Adrenal gland (tissue), 12 donors: ENCODE results near the gene SLC8A3. TPM values are rescaled to one million over a fixed set of nuclear protein-coding genes. Genes with fewer than 3 reads are reported as not detected.

Source experiments
- DNase-seq, 7 donors: peaks; one replicate each; pipeline ENCODE4 v3.0.0-alpha.2; 2019 to 2020
- H3K27ac ChIP-seq, 5 donors: fragments of 200-600 bp; sonication (generic) in 4 of 5; 1 replicate in 3 of 5; 2 replicates in 2 of 5; pipeline versions ENCODE4 v1.5.1 to v1.8.0; 2016 to 2020; ENCODE audit warnings: mild to moderate bottlenecking in 1 of 5
- H3K27me3 ChIP-seq: fragments of 200-600 bp; 2 replicates; pipeline ENCODE4 v1.8.0; 2021
- H3K36me3 ChIP-seq, 2 donors: fragments of 200-600 bp; replicated peaks in 1 of 2; 1 replicate in 1 of 2; 2 replicates in 1 of 2; pipeline versions ENCODE4 v1.5.1 to v1.8.0; 2018 to 2022
- H3K4me1 ChIP-seq, 2 donors: fragments of 200-600 bp; replicated peaks in 1 of 2; 1 replicate in 1 of 2; 2 replicates in 1 of 2; pipeline versions ENCODE4 v1.5.1 to v1.8.0; 2018 to 2021
- H3K4me3 ChIP-seq, 4 donors: fragments of 200-600 bp; sonication (generic) in 3 of 4; one replicate each; pipeline ENCODE4 v1.5.1; 2016 to 2018
- H3K9me3 ChIP-seq, 3 donors: fragments of 200-600 bp; sonication (generic) in 1 of 3; replicated peaks in 1 of 3; 1 replicate in 2 of 3; 2 replicates in 1 of 3; pipeline versions ENCODE4 v1.5.1 to v1.8.0; 2016 to 2021
- POLR2A ChIP-seq, 2 donors: fragments of 450-650 bp; IDR thresholded peaks; one replicate each; pipeline ENCODE4 v1.6.1; 2017; ENCODE audit warnings: antibody characterized with exemption in 2 of 2, mild to moderate bottlenecking in 2 of 2, moderate library complexity in 1 of 2
- WGBS, 4 donors: extraction: QIAGEN DNeasy Blood & Tissue Kit in 2 of 4; methylation state at CpG; one replicate each; pipeline versions ENCODE4 v1.1.5 to v1.1.7; 2013 to 2017; 5-methylcytosine and 5-hydroxymethylcytosine counted together
- intact Hi-C, 2 donors: fragments of 100-400 bp; cut with DNase I; formaldehyde crosslinking; loops; one replicate each; pipeline versions ENCODE4 v1.14.1 to v1.15.0; 2022 to 2023
- polyA plus RNA-seq, 3 donors: library from polyadenylated mRNA; stranded (reverse); fragments of 200-250 nt in 2 of 3; fragments of 350-450 nt in 1 of 3; fragmentation: Illumina TruSeq in 1 of 3; extraction: RNeasy Lipid Tissue Mini Kit (QIAGEN cat#74804) in 1 of 3; gene quantifications; one replicate each; pipeline ENCODE4 v1.2.3, GENCODE V29; 2013 to 2014
- total RNA-seq, 9 donors: library from RNA; depleted of rRNA in 4 of 9; stranded (reverse); fragments of >200 nt in 4 of 9; fragments of 120-200 nt in 1 of 9; fragmentation: NEBNext Ultra II Directional in 1 of 9; extraction: Animal tissue kit (Norgen Biotek cat#: 25700) in 1 of 9; gene quantifications; one replicate each; pipeline versions ENCODE4 v1.1.0 to v1.2.4, GENCODE V29; 2013 to 2023
- TF ChIP-seq, protein P1 (sequence below), 6 experiments: fragments of 450-650 bp in 4 of 6; fragments of 200-600 bp in 2 of 6; sonication (generic) in 1 of 6; IDR thresholded peaks; 1 replicate in 5 of 6; 2 replicates in 1 of 6; pipeline versions ENCODE4 v1.5.1 to v1.8.0; 2016 to 2021; ENCODE audit warnings: antibody characterized with exemption in 6 of 6, mild to moderate bottlenecking in 2 of 6, moderate library complexity in 1 of 6
- donor health status: healthy with polysubstance abuse.
- donor health status: Bipolar disorder and iron deficiency.
- donor health status: DM: yes; HTN: yes; CAD: no.
- donor health status: DM: no; HTN: no; CAD: no.
- donor health status: DM: no; HTN: no; CAD: no.
- donor health status: DM: yes; HTN: yes; CAD: no.

SLC8A3 gene
- total and polyA plus RNA-seq, 12 donors, result 0.08 to 2.1 (median 0.62) TPM; not detected in 4

DNA sequence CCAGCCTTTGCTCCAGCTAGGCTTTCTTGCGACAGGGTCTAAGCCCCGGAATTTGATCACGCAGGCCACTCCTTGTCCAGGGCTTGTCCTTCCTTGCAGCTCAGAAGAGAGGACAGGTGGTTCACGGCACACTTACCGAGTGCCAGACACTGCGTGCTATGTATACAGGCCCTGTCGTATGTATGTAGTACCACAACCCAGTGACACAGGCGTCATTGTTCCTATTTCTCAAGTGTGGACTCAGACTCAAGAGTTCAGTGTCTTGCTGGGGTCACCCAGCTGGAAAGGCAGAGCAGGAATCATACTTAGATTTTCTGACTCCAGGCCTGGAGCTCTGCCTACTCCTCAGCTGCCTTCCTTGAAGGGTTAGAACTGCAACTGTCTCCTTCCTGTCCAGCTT is 155.6 kb downstream of the SLC8A3 start:
- Histone ChIP-seq H3K4me1 (no peaks in the 10 kb centered on the region), H3K9me3 (no peaks in the 10 kb centered on the region), H3K27me3 (peaks cover 5% of the 10 kb centered on the region), H3K27ac (no peak overlapping the region), H3K4me3 (no peak overlapping the region), H3K36me3 (no peaks in the 10 kb centered on the region)
- intact Hi-C loops, result no loop called here
- TF ChIP-seq POLR2A (IDR thresholded peaks at IDR 0.05), result no peak
- TF ChIP-seq, protein P1, sequence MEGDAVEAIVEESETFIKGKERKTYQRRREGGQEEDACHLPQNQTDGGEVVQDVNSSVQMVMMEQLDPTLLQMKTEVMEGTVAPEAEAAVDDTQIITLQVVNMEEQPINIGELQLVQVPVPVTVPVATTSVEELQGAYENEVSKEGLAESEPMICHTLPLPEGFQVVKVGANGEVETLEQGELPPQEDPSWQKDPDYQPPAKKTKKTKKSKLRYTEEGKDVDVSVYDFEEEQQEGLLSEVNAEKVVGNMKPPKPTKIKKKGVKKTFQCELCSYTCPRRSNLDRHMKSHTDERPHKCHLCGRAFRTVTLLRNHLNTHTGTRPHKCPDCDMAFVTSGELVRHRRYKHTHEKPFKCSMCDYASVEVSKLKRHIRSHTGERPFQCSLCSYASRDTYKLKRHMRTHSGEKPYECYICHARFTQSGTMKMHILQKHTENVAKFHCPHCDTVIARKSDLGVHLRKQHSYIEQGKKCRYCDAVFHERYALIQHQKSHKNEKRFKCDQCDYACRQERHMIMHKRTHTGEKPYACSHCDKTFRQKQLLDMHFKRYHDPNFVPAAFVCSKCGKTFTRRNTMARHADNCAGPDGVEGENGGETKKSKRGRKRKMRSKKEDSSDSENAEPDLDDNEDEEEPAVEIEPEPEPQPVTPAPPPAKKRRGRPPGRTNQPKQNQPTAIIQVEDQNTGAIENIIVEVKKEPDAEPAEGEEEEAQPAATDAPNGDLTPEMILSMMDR (IDR thresholded peaks at IDR 0.05), result no peak
- 82 to 93% (median 87%) methylated on average over 8 of the region's 8 CpGs for WGBS, 4 donors
- no peak for DNase-seq

DNA sequence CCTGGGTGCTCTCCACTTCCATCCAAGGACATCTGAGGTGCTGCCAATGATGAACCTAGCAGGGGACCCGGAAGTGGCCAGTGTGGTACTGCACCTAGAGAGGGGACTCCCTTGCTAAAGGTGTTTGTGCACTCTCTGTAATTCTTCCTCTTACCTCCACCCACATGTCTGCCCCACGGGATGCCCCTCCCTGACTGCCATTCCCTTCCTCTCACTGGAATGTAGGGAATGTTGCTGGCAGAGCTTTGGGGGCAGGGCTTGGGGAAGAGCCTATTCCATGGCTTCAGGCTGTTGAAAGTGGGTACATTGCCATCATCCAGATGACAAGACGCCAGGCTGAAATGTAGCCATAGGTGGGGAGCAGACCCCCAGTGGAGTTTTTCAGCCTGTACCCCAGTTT is 156.3 kb downstream of the SLC8A3 start:
- 50 to 75% (median 62%) methylated on average over 2 to 3 of the region's 3 CpGs for WGBS, 4 donors
- Histone ChIP-seq H3K36me3 (no peaks in the 10 kb centered on the region), H3K27me3 (no peaks in the 10 kb centered on the region), H3K4me1 (no peaks in the 10 kb centered on the region), H3K9me3 (no peaks in the 10 kb centered on the region), H3K4me3 (no peak overlapping the region), H3K27ac (no peak overlapping the region)
- DNase-seq, result no peak
- intact Hi-C loops, result no loop called here
- TF ChIP-seq, protein P1 (IDR thresholded peaks at IDR 0.05), result no peak
- no peak for TF ChIP-seq POLR2A (IDR thresholded peaks at IDR 0.05)

DNA sequence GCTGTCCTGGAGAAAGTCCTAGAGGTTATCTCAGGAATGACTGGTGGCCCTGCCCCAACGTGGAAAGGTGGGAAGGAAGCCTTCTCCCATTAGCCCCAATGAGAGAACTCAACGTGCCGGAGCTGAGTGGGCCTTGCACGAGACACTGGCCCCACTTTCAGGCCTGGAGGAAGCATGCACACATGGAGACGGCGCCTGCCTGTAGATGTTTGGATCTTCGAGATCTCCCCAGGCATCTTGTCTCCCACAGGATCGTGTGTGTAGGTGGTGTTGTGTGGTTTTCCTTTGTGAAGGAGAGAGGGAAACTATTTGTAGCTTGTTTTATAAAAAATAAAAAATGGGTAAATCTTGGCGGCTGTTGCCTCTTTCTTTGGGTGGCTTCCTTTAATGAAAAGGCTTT is 156.7 kb downstream of the SLC8A3 start:
- H3K4me3 ChIP-seq, result no peak overlapping the region
- intact Hi-C loops, result no loop called here
- H3K36me3 ChIP-seq, result no peaks in the 10 kb centered on the region
- no peaks in the 10 kb centered on the region for H3K9me3 ChIP-seq
- 82 to 89% (median 85%) methylated on average over 9 of the region's 9 CpGs for WGBS, 4 donors
- H3K4me1 ChIP-seq, result no peaks in the 10 kb centered on the region
- TF ChIP-seq POLR2A (IDR thresholded peaks at IDR 0.05), result no peak
- TF ChIP-seq, protein P1 (IDR thresholded peaks at IDR 0.05), result no peak
- H3K27ac ChIP-seq, result no peak overlapping the region
- no peak for DNase-seq
- H3K27me3 ChIP-seq, result no peaks in the 10 kb centered on the region

GRCh38 chr14:70029296-70030132 is 159.2 kb downstream of the SLC8A3 start:
- Histone ChIP-seq H3K9me3 (no peaks in the 10 kb centered on the region), H3K4me1 (no peaks in the 10 kb centered on the region), H3K4me3 (no peak overlapping the region), H3K36me3 (no peaks in the 10 kb centered on the region), H3K27ac (no peak overlapping the region), H3K27me3 (no peaks in the 10 kb centered on the region)
- 62 to 73% (median 69%) methylated on average over 5 to 6 of the region's 6 CpGs for WGBS, 4 donors
- intact Hi-C loops, result loop anchor here in 1 of 2 donors (5.0 kb wide), 1 partner anchor 212 kb away; no protein-coding TSS in a partner anchor
- no peak for DNase-seq
- no peak for TF ChIP-seq POLR2A (IDR thresholded peaks at IDR 0.05)
- TF ChIP-seq, protein P1 (IDR thresholded peaks at IDR 0.05), result no peak
